Right forelimb (tissue), 1 donor: ENCODE measurements around the gene ARHGAP32.
"Not testable (repeated sequence)": the region's sequence is repeated elsewhere in the genome, so short reads cannot be mapped to it uniquely, and the experiment has no call there.

ENCODE experiments used
- DNase-seq: peaks from one replicate; pipeline ENCODE4 v3.0.0-alpha.2; 2018

ARHGAP32 gene

DNA sequence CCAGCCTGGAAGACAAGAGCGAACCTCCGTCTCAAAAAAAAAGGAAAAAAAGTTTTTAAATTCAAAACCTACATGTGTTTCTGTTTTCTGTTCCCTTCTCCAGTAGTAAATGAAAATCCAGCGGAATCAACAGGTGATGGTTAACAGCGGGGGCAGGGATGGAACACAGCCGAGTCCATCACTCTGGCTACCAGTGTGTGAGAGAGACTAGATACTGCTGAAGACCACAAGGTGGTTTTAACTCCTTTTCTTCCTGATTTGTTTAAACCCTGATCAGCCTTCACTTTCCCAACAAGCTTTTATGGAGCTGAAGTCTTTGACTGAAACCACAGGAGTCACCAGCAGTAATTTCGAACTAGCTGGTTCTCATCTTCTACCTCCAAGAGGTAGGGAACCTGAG lies 3.6 kb upstream of the ARHGAP32 start:
- DNase-seq = no peak

DNA sequence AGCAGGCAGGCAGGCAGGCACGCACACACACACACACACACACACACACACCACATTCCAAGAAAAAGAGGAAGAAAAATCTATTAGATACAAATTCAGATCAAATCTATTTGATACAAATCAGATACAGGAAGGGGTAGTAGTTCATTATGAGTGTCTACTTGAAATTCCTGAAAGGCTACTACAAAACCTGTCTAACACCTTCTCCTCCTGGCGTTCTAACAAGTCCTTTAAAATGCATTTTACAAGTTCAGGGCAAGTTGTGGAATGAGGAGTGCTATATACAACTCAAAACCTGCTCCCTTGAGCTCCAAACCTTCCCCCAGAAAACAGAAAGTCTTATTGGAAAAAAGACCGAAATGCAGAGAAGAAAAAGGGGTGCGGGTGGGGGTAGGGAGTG lies 476 bp downstream of the ARHGAP32 start:
- no peak for DNase-seq

DNA sequence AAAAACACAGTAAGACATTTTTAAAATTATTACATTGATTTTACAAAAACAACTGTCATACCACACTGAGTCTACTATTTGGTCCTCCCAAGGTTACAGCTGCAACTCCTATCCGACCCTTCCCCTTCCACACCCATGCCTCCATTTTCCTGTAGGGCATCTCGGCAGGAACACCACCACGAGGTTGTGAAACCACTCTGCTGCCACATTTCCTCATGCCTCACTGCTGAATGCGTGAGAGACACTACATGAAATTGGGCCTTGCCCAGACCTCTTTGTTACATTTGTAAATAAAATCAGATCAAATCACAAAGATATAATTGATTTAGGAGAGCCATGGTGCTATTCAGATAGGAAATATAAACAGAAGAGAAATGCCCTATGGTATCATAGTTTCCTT lies 2.0 kb downstream of the ARHGAP32 start:
- no peak for DNase-seq

GRCh38 chr11:129189646-129190045 lies 2.5 kb downstream of the ARHGAP32 start:
- no peak for DNase-seq

- DNase-seq = not testable (repeated sequence)
Observed at GRCh38 chr11:129185082-129185481, 7.0 kb downstream of the ARHGAP32 start.

DNA sequence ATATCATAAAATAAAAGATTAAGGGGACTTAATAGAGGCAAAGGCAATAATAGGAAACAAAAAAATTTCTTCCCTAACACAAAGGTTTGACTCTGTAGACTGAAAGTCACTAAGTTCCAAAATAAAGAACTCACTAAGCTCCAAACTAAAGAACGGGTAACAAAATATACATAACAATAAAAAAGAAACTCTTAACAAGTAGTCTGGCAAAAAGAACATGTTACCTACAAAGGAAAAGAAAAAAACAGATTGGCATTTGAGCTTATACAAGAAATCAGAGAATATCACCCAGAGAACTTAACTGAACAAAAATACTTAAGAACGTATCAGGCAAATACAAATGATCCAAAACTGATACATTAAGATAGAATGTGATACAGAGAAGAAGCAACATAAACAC lies 7.5 kb downstream of the ARHGAP32 start:
- no peak for DNase-seq

DNA sequence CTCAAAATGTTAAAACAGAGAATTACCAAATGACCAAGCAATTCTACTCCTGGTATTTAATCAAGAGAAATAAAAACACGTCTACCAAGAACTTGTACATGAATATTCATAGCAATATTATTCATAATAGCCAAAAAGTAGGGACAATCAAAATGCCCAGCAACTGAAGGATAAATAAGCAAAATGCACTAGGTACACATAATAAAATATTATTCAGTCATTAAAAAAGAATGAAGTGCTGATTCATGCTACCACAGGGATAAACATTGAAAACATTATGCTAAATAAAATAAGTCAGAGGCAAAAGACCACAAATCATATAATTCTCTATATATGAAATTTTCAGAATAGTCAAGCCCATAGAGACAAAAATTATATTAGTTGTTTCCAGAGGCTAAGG lies 24.8 kb downstream of the ARHGAP32 start:
- no peak for DNase-seq

DNA sequence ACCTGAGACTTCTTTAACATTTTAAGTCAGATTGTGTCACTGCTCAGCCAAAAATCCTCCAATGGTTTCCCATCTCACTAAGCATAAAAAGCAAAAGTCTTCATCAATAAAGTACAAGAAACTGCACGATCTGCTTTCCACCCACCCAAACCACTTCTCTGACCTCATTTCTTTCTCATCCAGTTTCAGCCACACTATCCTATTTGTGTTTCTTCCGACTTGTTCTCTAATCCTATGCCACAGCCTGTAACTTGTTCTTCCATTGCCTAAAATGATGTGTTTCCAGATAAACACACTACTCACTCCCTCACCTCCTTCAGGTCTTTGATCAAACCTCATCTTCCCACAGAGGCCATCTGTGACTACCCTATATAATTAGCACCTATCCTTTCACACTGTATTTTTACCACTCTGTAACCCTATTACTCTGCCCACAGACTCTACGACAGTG lies 28.4 kb downstream of the ARHGAP32 start:
- DNase-seq = no peak

- not testable (repeated sequence) for DNase-seq
Observed at GRCh38 chr11:129157080-129157479, 35.0 kb downstream of the ARHGAP32 start.

DNA sequence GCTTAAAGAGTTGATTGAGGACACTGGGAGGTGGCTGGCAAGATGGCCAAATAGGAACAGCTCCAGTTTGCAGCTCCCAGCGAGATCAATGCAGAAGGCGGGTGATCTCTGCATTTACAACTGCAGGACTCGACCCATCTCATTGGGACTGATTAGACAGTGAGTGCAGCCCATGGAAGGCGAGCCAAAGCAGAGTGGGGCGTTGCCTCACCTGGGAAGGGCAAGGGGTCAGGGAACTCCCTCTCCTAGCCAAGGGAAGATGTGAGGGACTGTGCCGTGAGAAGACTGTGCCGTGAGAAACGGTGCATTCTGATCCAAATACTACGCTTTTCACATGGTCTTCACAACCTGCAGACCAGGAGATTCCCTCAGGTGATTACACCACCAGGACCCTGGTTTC lies 36.4 kb downstream of the ARHGAP32 start:
- DNase-seq = no peak

DNA sequence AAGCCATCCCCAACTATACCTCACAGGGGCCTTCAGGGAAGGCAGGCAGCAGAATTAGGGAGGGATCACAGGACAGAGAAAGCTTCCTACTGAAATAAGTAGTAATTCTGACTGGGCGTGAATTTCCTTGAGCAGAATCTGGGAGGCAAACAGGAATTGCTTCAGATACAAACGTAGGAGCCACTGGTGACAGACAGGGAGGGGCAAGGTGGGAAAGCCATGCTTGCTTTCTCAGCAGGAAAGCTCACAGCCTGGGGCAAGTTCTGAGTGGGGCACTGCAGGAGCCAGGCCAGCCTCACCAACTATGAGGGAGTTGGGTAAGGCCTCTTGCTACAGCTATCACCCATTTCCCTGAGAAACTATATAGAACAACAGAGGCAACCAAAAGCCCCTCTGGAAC lies 43.6 kb downstream of the ARHGAP32 start:
- DNase-seq = no peak

GRCh38 chr11:129146191-129146590 lies 45.9 kb downstream of the ARHGAP32 start:
- no peak for DNase-seq

GRCh38 chr11:129145276-129145675 lies 46.8 kb downstream of the ARHGAP32 start:
- DNase-seq = no peak

DNA sequence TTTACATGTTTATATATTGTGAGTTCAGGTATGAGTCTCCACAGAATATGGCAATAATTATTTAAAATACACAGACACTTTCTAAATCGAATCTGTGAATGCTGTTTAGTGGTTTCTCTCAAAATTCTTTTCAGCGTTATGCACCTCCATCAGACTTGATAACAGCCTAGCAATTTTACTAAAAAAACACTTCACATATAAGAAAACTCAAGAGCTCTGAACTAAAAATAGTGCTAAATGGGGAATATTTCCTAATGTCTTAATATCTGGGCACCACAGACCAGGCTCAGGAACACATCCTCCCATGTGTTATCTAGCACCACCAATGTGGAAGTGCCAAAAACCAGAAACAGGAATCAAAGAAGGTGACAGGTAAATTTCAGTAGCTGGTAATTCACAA lies 47.9 kb downstream of the ARHGAP32 start:
- no peak for DNase-seq

DNA sequence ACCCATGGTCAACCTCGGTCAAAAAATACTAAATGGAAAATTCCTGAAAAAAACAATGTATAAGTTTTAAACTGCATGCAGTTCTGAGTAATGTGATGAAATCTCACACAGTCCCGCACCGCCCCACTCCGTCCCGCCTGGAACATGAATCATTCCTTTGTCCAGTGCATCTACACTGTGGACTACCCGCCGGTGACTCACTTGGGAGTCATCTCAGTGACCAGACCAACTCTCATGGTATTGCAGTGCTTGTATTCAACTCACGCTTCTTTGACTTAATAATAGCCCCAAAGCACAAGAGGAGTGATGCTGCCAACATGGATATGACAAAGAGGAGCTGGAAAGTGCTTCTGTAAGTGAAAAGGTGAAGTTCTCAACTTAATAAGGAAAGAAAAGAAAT lies 48.8 kb downstream of the ARHGAP32 start:
- DNase-seq = no peak

DNA sequence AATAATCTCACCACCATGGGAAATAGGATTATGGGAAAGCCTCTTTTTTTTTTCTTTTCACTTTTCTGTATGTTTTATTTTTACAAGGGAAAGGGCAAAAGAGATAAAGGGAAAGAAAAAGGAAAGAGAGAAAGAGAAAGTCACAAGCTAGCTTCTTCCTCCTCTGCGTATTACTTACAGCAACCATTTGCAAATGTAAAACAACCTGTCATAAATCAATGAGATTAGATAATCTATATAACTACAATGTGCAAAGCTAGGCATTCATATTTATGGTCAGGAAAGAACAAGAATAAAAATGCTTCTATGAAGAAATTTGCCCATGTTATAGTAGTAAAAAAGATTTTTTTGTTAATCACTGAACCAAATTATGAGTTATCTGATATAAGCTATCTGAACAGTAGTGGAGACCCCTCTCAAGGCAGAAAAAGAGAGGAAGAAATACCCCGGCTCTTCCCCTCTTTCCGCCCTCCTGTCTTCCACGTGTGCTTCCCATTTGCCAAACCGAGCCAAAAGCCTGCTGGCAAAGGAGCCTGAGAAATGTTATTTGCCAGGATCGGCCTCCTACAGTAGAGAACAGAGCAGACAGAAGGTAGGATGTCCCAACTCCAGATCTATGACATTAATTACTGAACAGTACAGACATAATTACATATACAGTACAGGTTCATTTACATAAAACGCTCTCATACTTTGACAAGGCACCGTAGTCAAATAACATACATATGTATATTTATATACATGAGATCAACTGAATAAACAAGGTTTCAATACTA lies 50.2 kb downstream of the ARHGAP32 start:
- no peak for DNase-seq

DNA sequence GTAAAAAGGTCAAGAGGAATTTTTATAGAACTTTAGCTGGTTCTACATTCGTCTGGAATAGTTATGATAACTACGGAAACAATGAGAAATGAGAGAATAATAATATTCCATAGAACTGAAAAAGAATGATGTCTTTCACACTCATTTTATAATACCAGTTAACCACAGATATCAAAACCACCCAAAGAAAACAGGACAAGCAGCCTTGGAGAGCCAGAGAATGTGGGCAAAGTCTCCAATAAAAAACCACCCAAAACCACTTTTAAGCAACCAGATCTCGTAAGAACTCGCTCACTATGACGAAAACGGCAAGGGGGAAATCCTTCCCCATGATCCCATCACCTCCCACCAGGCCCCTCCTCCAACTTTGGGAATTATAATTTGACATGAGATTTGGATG lies 60.8 kb downstream of the ARHGAP32 start:
- no peak for DNase-seq

- not testable (repeated sequence) for DNase-seq
Observed at GRCh38 chr11:129128881-129129620, 63.1 kb downstream of the ARHGAP32 start.

GRCh38 chr11:129119036-129119435 lies 73.1 kb downstream of the ARHGAP32 start:
- no peak for DNase-seq

DNA sequence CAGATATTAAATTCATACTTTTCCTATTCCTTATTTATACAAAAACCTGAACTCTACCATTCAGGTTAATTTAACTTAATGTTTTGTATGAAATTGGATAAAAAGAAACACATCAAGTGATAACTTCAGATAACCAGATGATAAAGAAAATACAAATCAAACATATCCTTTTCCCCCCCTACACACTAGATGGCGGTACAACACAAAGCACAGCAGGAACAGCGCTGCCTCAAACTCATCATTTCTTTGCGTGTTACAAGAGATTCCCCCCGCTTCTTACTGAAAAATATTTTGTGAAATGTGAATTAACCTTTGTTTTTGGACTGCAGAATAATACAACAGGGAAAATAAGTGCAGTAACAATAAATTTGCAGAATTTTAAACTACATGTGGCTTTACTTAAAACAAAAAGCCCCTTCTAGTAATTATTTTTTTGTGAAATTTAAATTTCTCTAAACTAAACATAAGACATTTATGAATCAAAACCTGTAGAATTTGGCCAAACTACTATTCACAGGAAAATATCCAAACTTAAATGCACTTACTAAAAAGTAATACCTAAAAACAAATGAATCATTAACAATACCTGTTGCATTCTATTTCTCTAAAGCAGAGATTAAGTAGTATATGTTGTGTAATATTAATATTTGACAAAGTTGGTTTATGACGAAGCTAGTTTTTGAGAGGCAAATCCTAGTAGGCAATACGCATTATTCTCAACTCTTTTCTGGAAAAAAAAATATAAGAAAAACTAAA lies 74.4 kb downstream of the ARHGAP32 start:
- peak; percentile 62 for DNase-seq

DNA sequence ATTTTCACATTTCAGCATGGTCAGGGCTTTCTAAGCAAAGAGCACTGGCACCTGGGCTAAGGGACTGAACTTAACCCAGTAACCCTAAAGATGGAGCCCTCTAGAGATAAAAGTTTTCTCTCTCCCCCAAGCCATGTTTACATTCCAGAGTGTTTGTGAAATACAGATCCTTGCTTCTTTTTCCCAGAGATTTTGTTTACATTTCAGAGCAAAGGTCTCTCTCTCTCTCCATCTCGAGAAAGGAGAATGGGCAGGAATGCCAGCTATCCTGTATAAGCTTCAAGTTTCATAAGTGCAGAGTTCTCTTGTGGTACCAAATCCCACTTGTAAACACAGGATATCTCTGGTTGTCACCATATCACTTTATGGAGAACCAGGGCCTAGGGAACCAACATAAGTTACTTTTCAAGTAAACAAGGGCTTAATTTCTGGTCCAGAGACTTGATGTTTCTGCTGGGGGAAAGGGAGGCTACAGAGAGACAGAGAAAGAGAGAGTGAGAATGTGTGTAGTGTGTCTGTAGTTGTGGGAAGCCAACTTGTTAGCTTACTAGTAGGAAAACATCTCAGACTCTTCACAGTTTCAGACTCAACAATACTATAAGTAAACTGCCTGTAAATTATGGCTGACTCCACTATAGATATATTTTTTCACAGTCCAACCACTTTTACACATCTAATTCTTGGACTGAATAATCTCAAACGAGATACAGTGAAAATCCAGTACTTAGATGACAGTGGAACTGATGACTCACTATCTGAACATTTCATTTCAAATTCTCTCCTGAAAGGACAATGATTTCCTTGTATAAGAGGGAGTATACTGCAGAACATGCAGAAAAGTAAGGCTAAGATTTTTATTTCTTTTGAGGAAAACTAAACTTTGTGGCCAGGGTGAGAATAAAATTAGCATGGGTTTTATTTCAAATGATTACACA lies 76.2 kb downstream of the ARHGAP32 start:
- DNase-seq = no peak

DNA sequence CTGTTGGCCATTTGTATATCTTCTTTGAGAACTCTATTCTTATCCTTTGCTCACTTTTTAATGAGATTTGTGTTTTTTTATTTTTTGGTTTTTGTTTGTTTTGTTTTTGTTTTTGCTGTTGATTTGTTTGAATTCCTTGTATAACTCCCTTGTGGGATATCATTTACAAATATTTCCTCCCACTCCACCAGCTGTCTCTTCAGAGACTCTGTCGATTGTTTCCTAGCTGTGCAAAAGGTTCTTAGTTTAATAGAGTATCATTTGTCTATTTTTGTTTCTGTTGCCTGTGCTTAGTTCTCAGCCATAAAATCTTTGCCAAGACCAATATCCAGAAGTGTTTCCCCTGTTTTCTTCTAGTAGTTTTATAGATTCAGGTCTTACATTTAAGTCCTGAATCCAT lies 82.4 kb downstream of the ARHGAP32 start:
- no peak for DNase-seq
